ENCODE data around the gene UBXN4.

- no peak for TF ChIP-seq CTCF (IDR thresholded peaks at IDR 0.05; ENCODE audit: low read length)
- TF ChIP-seq EZH2 (IDR thresholded peaks at IDR 0.05; ENCODE audit: borderline replicate concordance, low read length): no peak
These were observed 13.9 kb downstream of the UBXN4 start for GRCh38 chr2:135755573-135755972.

All from OCI-LY1 (cell line).